Type B pancreatic cell (in vitro differentiated cells): Measurements from ENCODE around the gene COMTD1. TPM values are rescaled to one million over a fixed set of nuclear protein-coding genes. Genes with fewer than 3 reads are reported as not detected.
"Not testable (repeated sequence)": the region's sequence is repeated elsewhere in the genome, so short reads cannot be mapped to it uniquely, and the experiment has no call there.

Experiments used
- DNase-seq: peaks from one replicate; pipeline ENCODE4 v3.0.0; 2021; ENCODE audit warnings: mixed read lengths; ENCODE audit not compliant: unreplicated experiment; ENCODE audit errors: extremely low spot score
- H3K27ac Mint-ChIP-seq: 2 replicates; pipeline ENCODE4 v1.8.0; 2021; ENCODE audit warnings: mild to moderate bottlenecking, mixed read lengths
- H3K27me3 Mint-ChIP-seq: 2 replicates; pipeline ENCODE4 v1.8.0; 2021; ENCODE audit warnings: mixed read lengths
- H3K36me3 Mint-ChIP-seq: 2 replicates; pipeline ENCODE4 v1.8.0; 2021; ENCODE audit warnings: mixed read lengths
- H3K4me1 Mint-ChIP-seq: one replicate; pipeline ENCODE4 v1.8.0; 2021; ENCODE audit warnings: mixed read lengths; ENCODE audit not compliant: unreplicated experiment
- H3K4me3 Mint-ChIP-seq: 2 replicates; pipeline ENCODE4 v1.8.0; 2021; ENCODE audit warnings: mild to moderate bottlenecking, mixed read lengths
- H3K9me3 Mint-ChIP-seq: 2 replicates; pipeline ENCODE4 v1.8.0; 2021; ENCODE audit warnings: mixed read lengths
- total RNA-seq: library from RNA; stranded (reverse); gene quantifications from 2 replicates; pipeline ENCODE4 v1.2.1, GENCODE V29; 2021; ENCODE audit warnings: low replicate concordance
- TF ChIP-seq, protein P1 (sequence below): fragments of 200-600 bp; sonication (generic); conservative IDR thresholded peaks from 2 replicates; pipeline ENCODE4 v1.5.0; 2021; ENCODE audit warnings: antibody characterized with exemption, mild to moderate bottlenecking

Gene COMTD1
- total RNA-seq, 1 donor from 2014 or later = 40.4 TPM

DNA sequence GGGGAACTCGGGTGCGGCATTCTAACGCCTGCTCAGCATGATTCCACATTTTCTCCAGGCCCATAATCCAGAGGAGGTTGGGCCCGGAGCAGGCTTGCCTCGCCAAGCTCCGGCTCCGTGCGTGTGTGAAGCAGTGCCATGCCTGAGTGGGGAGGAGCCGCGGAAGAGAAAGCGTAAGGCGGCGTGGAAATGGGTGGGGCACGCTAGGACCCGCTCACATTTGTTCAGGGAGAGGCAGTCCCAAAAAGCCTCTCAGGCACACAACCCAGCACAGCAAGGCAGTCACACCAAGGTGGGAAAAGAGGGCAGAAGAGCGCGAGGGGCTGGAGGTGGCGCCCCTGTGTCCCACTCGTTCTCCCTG, 25.9 kb downstream of the COMTD1 start:
- Mint-ChIP-seq H3K4me3 (peak overlapping the region; percentile 99), H3K4me1 (peaks cover 35% of the 10 kb centered on the region), H3K36me3 (peaks cover 20% of the 10 kb centered on the region), H3K27me3 (no peaks in the 10 kb centered on the region), H3K27ac (peak overlapping the region; percentile 100), H3K9me3 (no peaks in the 10 kb centered on the region)
- TF ChIP-seq, protein P1, sequence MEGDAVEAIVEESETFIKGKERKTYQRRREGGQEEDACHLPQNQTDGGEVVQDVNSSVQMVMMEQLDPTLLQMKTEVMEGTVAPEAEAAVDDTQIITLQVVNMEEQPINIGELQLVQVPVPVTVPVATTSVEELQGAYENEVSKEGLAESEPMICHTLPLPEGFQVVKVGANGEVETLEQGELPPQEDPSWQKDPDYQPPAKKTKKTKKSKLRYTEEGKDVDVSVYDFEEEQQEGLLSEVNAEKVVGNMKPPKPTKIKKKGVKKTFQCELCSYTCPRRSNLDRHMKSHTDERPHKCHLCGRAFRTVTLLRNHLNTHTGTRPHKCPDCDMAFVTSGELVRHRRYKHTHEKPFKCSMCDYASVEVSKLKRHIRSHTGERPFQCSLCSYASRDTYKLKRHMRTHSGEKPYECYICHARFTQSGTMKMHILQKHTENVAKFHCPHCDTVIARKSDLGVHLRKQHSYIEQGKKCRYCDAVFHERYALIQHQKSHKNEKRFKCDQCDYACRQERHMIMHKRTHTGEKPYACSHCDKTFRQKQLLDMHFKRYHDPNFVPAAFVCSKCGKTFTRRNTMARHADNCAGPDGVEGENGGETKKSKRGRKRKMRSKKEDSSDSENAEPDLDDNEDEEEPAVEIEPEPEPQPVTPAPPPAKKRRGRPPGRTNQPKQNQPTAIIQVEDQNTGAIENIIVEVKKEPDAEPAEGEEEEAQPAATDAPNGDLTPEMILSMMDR = no peak
- no peak for DNase-seq

DNA sequence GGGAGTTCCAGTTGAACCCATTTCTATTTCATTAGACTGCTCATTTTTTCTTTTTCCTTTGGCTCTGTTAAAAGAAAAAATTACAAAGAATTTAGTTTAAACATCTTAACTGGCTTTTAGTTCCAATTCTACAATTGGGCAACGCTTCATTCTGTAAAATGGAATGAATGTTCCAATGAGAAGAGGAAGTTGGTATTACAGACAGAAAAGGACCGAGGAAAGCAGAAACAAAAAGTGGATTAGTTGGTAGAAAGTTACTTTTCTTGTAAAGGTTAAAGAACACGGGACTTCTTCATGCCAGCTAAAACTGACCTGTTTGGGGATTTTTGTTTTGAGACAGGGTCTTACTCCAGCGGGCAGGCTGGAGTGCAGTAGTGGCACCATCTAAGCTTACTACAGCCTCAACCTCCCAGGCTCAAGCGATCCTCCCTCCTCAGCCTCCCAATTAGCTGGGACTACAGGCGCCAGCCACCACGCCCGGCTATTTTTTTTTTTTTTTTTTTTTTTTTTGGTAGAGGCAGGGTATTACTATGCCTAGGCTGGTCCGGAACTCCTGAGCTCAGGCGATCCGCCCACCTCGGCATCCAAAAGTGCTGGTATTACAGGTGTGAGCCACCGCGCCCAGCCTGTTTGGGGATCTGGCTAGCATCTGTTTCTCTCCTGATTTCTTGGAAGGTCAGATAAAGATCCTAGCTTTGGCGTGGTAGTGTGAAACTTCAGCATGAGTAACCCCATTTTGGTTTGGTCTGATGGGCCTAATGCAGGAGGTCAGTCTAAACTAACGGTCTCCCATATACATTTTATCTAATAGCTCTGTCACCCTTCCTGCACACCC, 26.5 kb downstream of the COMTD1 start:
- Mint-ChIP-seq H3K9me3 (no peaks in the 10 kb centered on the region), H3K27me3 (no peaks in the 10 kb centered on the region), H3K4me1 (peaks cover 35% of the 10 kb centered on the region), H3K36me3 (peaks cover 20% of the 10 kb centered on the region), H3K4me3 (peak overlapping the region; percentile 99), H3K27ac (peak overlapping the region; percentile 100)
- TF ChIP-seq, protein P1 = no peak
- DNase-seq = no peak

DNA sequence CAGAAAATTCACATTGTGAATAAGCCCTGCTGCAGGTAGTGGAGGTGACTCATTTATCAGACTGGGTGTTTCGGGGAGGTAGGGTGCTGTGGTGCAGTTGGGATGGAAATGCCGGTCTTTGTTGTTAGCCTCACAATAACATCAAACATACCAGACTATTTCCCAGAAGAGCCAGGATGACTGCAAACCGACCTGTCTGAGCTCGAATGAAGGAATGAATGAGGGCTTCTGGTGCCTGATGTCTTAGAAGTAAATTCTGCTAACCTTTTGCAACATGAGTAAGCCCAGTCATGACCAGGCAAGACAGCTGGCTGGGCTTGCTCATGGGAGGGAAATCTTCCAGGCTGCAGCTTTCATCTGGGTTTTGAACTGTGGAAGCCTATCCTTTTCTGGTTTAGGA, 27.6 kb downstream of the COMTD1 start:
- Mint-ChIP-seq H3K36me3 (peaks cover 16% of the 10 kb centered on the region), H3K4me1 (peaks cover 30% of the 10 kb centered on the region), H3K4me3 (peak overlapping the region; percentile 80), H3K9me3 (no peaks in the 10 kb centered on the region), H3K27ac (peak overlapping the region; percentile 88), H3K27me3 (no peaks in the 10 kb centered on the region)
- TF ChIP-seq, protein P1 = no peak
- DNase-seq = no peak

DNA sequence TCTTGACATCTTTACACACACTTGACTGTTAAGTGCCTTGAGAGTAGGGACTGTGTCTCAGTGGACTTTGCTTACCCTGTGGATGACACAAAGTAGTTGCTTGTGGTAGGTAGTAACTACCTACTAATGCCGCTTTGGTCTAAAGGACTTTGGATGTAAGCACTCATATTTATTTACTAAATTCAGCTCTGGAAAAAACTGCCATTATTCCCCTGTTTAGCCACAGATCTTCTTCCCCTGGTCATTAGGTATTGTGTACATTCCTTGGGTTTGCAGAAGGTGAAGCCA, 28.0 kb downstream of the COMTD1 start:
- peak overlapping the region; percentile 80 for H3K4me3 Mint-ChIP-seq

DNA sequence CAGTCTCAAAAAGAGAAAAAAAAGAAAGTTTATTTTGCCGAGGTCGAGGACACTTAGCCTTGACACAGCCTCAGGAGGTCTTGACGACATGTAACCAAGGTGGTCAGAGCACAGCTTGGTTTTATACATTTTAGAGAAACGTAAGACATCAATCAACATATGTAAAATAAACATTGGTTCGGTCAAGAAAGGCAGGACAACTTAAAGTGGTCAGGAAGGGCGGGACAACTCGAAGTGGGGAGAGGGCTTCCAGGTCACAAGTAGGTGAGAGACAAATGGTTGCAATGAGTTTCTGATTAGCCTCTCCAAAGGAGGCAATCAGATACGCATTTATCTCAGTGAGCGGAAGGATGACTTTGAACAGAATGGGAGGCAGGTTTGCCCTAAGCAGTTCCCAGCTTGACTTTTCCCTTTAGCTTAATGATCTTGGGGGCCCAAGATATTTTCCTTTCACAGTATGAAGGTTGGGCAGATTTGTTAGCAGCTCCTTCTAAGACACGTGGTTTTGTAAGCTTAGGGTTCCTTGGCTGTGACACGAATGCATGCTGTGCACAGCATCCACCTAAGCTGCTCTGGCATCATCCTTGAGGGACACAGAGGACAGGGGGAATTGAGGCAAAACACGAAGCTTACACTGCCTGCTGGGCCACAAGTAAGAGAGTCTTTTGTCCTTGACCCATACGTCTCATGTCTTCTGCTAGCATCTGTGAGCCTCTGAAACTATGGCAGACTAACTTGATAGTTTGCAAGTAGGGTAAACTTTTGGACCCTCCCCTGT, 28.5 kb downstream of the COMTD1 start:
- peaks cover 9% of the 10 kb centered on the region for H3K36me3 Mint-ChIP-seq
- H3K27ac Mint-ChIP-seq = peak overlapping the region; percentile 88
- DNase-seq = no peak
- no peaks in the 10 kb centered on the region for H3K9me3 Mint-ChIP-seq
- TF ChIP-seq, protein P1 = no peak
- H3K27me3 Mint-ChIP-seq = no peaks in the 10 kb centered on the region
- H3K4me3 Mint-ChIP-seq = peak overlapping the region; percentile 80
- H3K4me1 Mint-ChIP-seq = peaks cover 27% of the 10 kb centered on the region

More for the DNA sequence above, 28.0 kb downstream of the COMTD1 start:
- no peak for DNase-seq
- Mint-ChIP-seq H3K27ac (peak overlapping the region; percentile 88), H3K4me1 (peaks cover 33% of the 10 kb centered on the region), H3K9me3 (no peaks in the 10 kb centered on the region), H3K36me3 (peaks cover 14% of the 10 kb centered on the region), H3K27me3 (no peaks in the 10 kb centered on the region)
- TF ChIP-seq, protein P1 = no peak

DNA sequence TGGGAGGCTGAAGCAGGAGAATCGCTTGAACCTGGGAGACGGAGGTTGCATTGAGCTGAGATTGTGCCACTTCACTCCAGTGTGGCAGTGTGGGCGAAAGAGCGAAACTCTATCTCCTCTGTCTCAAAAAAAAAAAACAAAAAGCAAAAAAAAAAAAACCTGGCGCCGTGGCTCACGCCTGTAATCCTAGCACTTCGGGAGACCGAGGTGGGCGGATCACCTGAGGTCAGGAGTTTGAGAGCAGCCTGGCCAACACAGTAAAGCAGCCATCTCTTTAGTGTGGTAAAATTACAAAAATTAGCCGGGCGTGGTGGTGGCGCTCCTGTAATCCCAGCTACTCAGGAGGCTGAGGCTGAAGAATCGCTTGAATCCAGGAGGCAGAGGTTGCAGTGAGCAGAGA, 29.1 kb downstream of the COMTD1 start:
- not testable (repeated sequence) for H3K9me3 Mint-ChIP-seq, H3K36me3 Mint-ChIP-seq, H3K27me3 Mint-ChIP-seq, DNase-seq
- peak overlapping the region; percentile 88 for H3K27ac Mint-ChIP-seq
- peak overlapping the region; percentile 58 for H3K4me3 Mint-ChIP-seq
- H3K4me1 Mint-ChIP-seq = peaks cover 24% of the 10 kb centered on the region
